ENCODE data around the gene PHACTR3. TPM values are rescaled to one million over a fixed set of nuclear protein-coding genes. Genes with fewer than 3 reads are reported as not detected.
A peak's percentile ranks its signal among the peaks of the same experiment; 100 is the strongest.

The PHACTR3 gene
- total RNA-seq, 1 experiment from 2014 or later = not detected

- H3K9ac ChIP-seq (ENCODE audit: extremely low read depth, insufficient read length, low read length) = no peak overlapping the region
- H3K14ac ChIP-seq (ENCODE audit: insufficient read depth, low read length) = no peak overlapping the region
- no peaks in the 10 kb centered on the region for H3K4me1 Mint-ChIP-seq
- no peak overlapping the region for H2BK5ac ChIP-seq (ENCODE audit: insufficient read length, low read length)
- H2BK20ac ChIP-seq (ENCODE audit: low read depth, low read length, poor library complexity, severe bottlenecking) = no peak overlapping the region
- no peak overlapping the region for H3K18ac ChIP-seq (ENCODE audit: insufficient read length, low read depth, low read length)
- H2AK5ac ChIP-seq (ENCODE audit: insufficient read length, low read length) = no peak overlapping the region
- H3K27ac ChIP-seq (ENCODE audit: insufficient read length, low read depth, low read length) = no peak overlapping the region
- no peak overlapping the region for H2BK120ac ChIP-seq (ENCODE audit: low read depth, low read length, poor library complexity, severe bottlenecking)
- no peak overlapping the region for H3T11ph ChIP-seq (ENCODE audit: low read length)
- no peak overlapping the region for H4K5ac ChIP-seq (ENCODE audit: insufficient read length, low read depth, low read length)
- H3K56ac ChIP-seq (ENCODE audit: insufficient read length, low read depth, low read length) = no peak overlapping the region
- no peak overlapping the region for H2BK12ac ChIP-seq (ENCODE audit: insufficient read length, low read depth, low read length)
- H3K23ac ChIP-seq (ENCODE audit: insufficient read length, low read depth, low read length) = no peak overlapping the region
- no peak for TF ChIP-seq CTCF (conservative IDR thresholded peaks at IDR 0.05)
- no peak overlapping the region for H2BK15ac ChIP-seq (ENCODE audit: low read depth, low read length)
- no peak overlapping the region for H3K4me3 Mint-ChIP-seq
- H2AFZ ChIP-seq (ENCODE audit: low read length) = no peak overlapping the region
- H3K4ac ChIP-seq (ENCODE audit: low read depth, low read length) = no peak overlapping the region
- peaks cover 2 to 72% of the 10 kb centered on the region in 2 experiments; a peak in 2 of 5 replicates for H3K9me3 Mint-ChIP-seq
- H3K4me1 ChIP-seq (ENCODE audit: insufficient read depth, low read length) = no peaks in the 10 kb centered on the region
- peak overlapping the region in 1 of 3 experiments; percentile 56; a peak in 1 of 7 replicates for H3K27ac Mint-ChIP-seq
- no peak overlapping the region for H4K91ac ChIP-seq (ENCODE audit: insufficient read length, low read depth, low read length)
- no peaks in the 10 kb centered on the region; the same call in 1 of the 2 replicates for H3K27me3 ChIP-seq (ENCODE audit: insufficient read depth, low read length)
- no CpG with 5 or more reads among the region's 4 CpGs for WGBS (ENCODE audit: extremely low coverage, insufficient read length, low lambda C conversion rate)
- peaks cover 32% of the 10 kb centered on the region for H3K27me3 Mint-ChIP-seq (ENCODE audit: low read depth)
- H4K8ac ChIP-seq (replicated peaks; ENCODE audit: insufficient read length, low read depth, low read length) = no peak overlapping the region
- no peak overlapping the region for H3K4me2 ChIP-seq (ENCODE audit: insufficient read depth, insufficient read length, low read length)
- H3K36me3 Mint-ChIP-seq (ENCODE audit: insufficient read depth in 1 of 3, low read depth in 3 of 3) = peaks cover 0 to 14% (median 0%) of the 10 kb centered on the region in 3 experiments; a peak in 2 of 7 replicates
- H3K79me2 ChIP-seq (ENCODE audit: insufficient read depth, low read length) = no peaks in the 10 kb centered on the region
- peaks cover under 1% of the 10 kb centered on the region for H3K23me2 ChIP-seq (ENCODE audit: insufficient read length, low read depth, low read length, poor library complexity, severe bottlenecking)
- no peaks in the 10 kb centered on the region for H3K79me1 ChIP-seq (ENCODE audit: insufficient read depth, low read depth, low read length, poor library complexity, severe bottlenecking)
- DNase-seq = no peak
- H3K9me3 ChIP-seq (ENCODE audit: control insufficient read depth, low read depth, low read length) = peaks cover 53% of the 10 kb centered on the region
- H4K20me1 ChIP-seq (ENCODE audit: control insufficient read depth, insufficient read depth, insufficient read length) = no peaks in the 10 kb centered on the region
Measured at GRCh38 chr20:59690101-59690500, 85.8 kb downstream of the PHACTR3 start.

All from H9 (cell line).